NT2/D1 (cell line): Measurements from ENCODE around the gene TEKT1.

Source experiments
- DNase-seq: peaks from one replicate; pipeline ENCODE4 v3.0.0-alpha.2; 2011; ENCODE audit warnings: low read depth, low spot score
- H3K27me3 ChIP-seq: 2 replicates; pipeline ENCODE4 v1.6.0; 2011; ENCODE audit warnings: mild to moderate bottlenecking; ENCODE audit not compliant: insufficient read length, insufficient read depth
- H3K36me3 ChIP-seq: 2 replicates; pipeline ENCODE4 v1.6.1; 2011; ENCODE audit warnings: mild to moderate bottlenecking, low read length, mixed read lengths; ENCODE audit not compliant: insufficient read depth, insufficient read length
- H3K4me1 ChIP-seq: 2 replicates; pipeline ENCODE4 v1.5.1; 2011; ENCODE audit not compliant: insufficient read depth, insufficient read length
- H3K4me3 ChIP-seq: 2 replicates; pipeline ENCODE4 v1.5.1; 2011; ENCODE audit warnings: low read depth; ENCODE audit not compliant: insufficient read length
- H3K9ac ChIP-seq: 2 replicates; pipeline ENCODE4 v1.6.0; 2011; ENCODE audit warnings: low read depth; ENCODE audit not compliant: insufficient read length
- H3K9me3 ChIP-seq: 2 replicates; pipeline ENCODE4 v1.5.1; 2011; ENCODE audit warnings: mild to moderate bottlenecking, low read length; ENCODE audit not compliant: insufficient read depth
- SUZ12 ChIP-seq: IDR thresholded peaks from 2 replicates; pipeline ENCODE4 v1.6.1; 2011; ENCODE audit not compliant: insufficient read length, insufficient read depth; ENCODE audit errors: extremely low read depth
- YY1 ChIP-seq: IDR thresholded peaks from 2 replicates; pipeline ENCODE4 v1.6.1; 2011; ENCODE audit not compliant: insufficient read length, insufficient read depth
- ZNF274 ChIP-seq: IDR thresholded peaks from 2 replicates; pipeline ENCODE4 v1.6.1; 2011; ENCODE audit warnings: mild to moderate bottlenecking, low read depth, low read length

Gene TEKT1

GRCh38 chr17:6793748-6794493 is 37.6 kb downstream of the TEKT1 start:
- H3K27me3 ChIP-seq, result no peaks in the 10 kb centered on the region
- no peak overlapping the region for H3K4me3 ChIP-seq
- no peaks in the 10 kb centered on the region for H3K9me3 ChIP-seq
- DNase-seq, result no peak
- no peak overlapping the region for H3K9ac ChIP-seq
- no peaks in the 10 kb centered on the region for H3K4me1 ChIP-seq
- no peak for TF ChIP-seq ZNF274
- TF ChIP-seq YY1, result no peak
- TF ChIP-seq SUZ12, result no peak
- no peaks in the 10 kb centered on the region for H3K36me3 ChIP-seq

- no peaks in the 10 kb centered on the region for H3K27me3 ChIP-seq
- no peak overlapping the region for H3K4me3 ChIP-seq
- no peak overlapping the region for H3K9ac ChIP-seq
- H3K36me3 ChIP-seq, result no peaks in the 10 kb centered on the region
- DNase-seq, result no peak
- no peaks in the 10 kb centered on the region for H3K4me1 ChIP-seq
- no peak for TF ChIP-seq SUZ12
- no peak for TF ChIP-seq ZNF274
- no peak for TF ChIP-seq YY1
- no peaks in the 10 kb centered on the region for H3K9me3 ChIP-seq
Measured at GRCh38 chr17:6789146-6789545, 42.4 kb downstream of the TEKT1 start.

- Histone ChIP-seq H3K36me3 (no peaks in the 10 kb centered on the region), H3K27me3 (no peaks in the 10 kb centered on the region), H3K4me3 (no peak overlapping the region), H3K9me3 (no peaks in the 10 kb centered on the region), H3K4me1 (no peaks in the 10 kb centered on the region), H3K9ac (no peak overlapping the region)
- no peak for TF ChIP-seq ZNF274
- TF ChIP-seq YY1, result no peak
- TF ChIP-seq SUZ12, result no peak
- no peak for DNase-seq
Measured at GRCh38 chr17:6787081-6787693, 44.3 kb downstream of the TEKT1 start.

GRCh38 chr17:6786618-6787017 is 44.9 kb downstream of the TEKT1 start:
- Histone ChIP-seq H3K9ac (no peak overlapping the region), H3K4me1 (no peaks in the 10 kb centered on the region), H3K36me3 (no peaks in the 10 kb centered on the region), H3K27me3 (no peaks in the 10 kb centered on the region), H3K4me3 (no peak overlapping the region), H3K9me3 (no peaks in the 10 kb centered on the region)
- no peak for DNase-seq
- TF ChIP-seq YY1 (no peak), ZNF274 (no peak), SUZ12 (no peak)

- H3K27me3 ChIP-seq, result peaks cover 20% of the 10 kb centered on the region
- no peaks in the 10 kb centered on the region for H3K36me3 ChIP-seq
- H3K4me3 ChIP-seq, result no peak overlapping the region
- TF ChIP-seq SUZ12, result no peak
- TF ChIP-seq YY1, result no peak
- TF ChIP-seq ZNF274, result no peak
- H3K4me1 ChIP-seq, result no peaks in the 10 kb centered on the region
- no peak for DNase-seq
- H3K9me3 ChIP-seq, result no peaks in the 10 kb centered on the region; the same call in 1 of the 2 replicates
- no peak overlapping the region for H3K9ac ChIP-seq
Measured at GRCh38 chr17:6782244-6782643, 49.3 kb downstream of the TEKT1 start.

DNA sequence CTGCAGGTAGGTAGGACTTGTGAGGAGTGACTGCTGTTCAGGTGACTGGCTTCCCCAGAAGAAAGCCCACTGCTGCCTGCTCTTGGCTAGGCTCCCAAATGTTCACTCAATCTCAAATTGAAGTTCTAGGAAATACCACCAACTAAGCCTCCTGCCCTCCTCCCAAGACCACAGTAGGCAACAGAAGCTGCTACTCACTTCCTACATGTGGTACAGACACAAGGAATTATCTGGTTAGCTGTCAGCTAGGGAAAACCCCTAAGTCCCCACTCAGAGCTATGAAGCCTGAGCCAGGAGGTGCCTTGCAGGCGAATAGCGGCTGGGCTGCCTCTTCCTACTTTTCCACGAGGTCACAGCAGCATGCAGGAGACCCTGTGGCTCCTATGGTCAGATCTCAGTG is 50.6 kb downstream of the TEKT1 start:
- no peak for DNase-seq
- no peaks in the 10 kb centered on the region for H3K36me3 ChIP-seq
- no peak overlapping the region for H3K4me3 ChIP-seq
- no peak overlapping the region for H3K9ac ChIP-seq
- peaks cover 33% of the 10 kb centered on the region for H3K27me3 ChIP-seq
- TF ChIP-seq ZNF274, result no peak
- TF ChIP-seq YY1, result no peak
- TF ChIP-seq SUZ12, result no peak
- no peaks in the 10 kb centered on the region; the same call in 1 of the 2 replicates for H3K9me3 ChIP-seq
- H3K4me1 ChIP-seq, result no peaks in the 10 kb centered on the region

GRCh38 chr17:6780001-6780400 is 51.5 kb downstream of the TEKT1 start:
- H3K27me3 ChIP-seq, result peaks cover 42% of the 10 kb centered on the region
- TF ChIP-seq ZNF274 (no peak), YY1 (no peak), SUZ12 (no peak)

More at GRCh38 chr17:6780001-6780400, 51.5 kb downstream of the TEKT1 start:
- H3K4me1 ChIP-seq, result no peaks in the 10 kb centered on the region
- H3K36me3 ChIP-seq, result no peaks in the 10 kb centered on the region
- H3K4me3 ChIP-seq, result no peak overlapping the region
- no peak overlapping the region for H3K9ac ChIP-seq
- H3K9me3 ChIP-seq, result no peaks in the 10 kb centered on the region; the same call in 1 of the 2 replicates
- DNase-seq, result no peak
